A549 (cell line): Measurements from ENCODE around the gene OSTF1. TPM values are rescaled to one million over a fixed set of nuclear protein-coding genes. Genes with fewer than 3 reads are reported as not detected.

ENCODE experiments used
- ATAC-seq, 2 experiments: fragments of 200-7000 bp in 1 of 2; fragments of >200 bp in 1 of 2; cut with Nextera tagmentation in 1 of 2; cut with Tn5 transposase in 1 of 2; 3 replicates each; pipeline versions ENCODE4 v1.8.0 to v1.9.1; 2018 to 2020; ENCODE audit warnings: mild to moderate bottlenecking in 1 of 2, moderate library complexity in 1 of 2
- CTCF ChIA-PET: fragments of 300-600 bp; sonication (Branson Sonifier 250); formaldehyde crosslinking; extraction: SDS; loops from one replicate; lab custom pipeline; 2021; ENCODE audit warnings: antibody characterized with exemption, inconsistent platforms; lab: Yijun Ruan, JAX
- POLR2A ChIA-PET: fragments of 350-600 bp; formaldehyde crosslinking; extraction: SDS; loops from one replicate; lab custom pipeline; 2021; ENCODE audit warnings: antibody characterized with exemption, inconsistent platforms; lab: Yijun Ruan, JAX
- DNase-seq, 2 experiments: peaks; one replicate each; pipeline versions ENCODE4 v3.0.0 to v3.0.0-alpha.2; 2011 to 2016; ENCODE audit warnings: low read depth in 1 of 2, low spot score in 1 of 2
- FAIRE-seq: peaks from 2 replicates; lab custom pipeline; 2011; peaks lifted over from hg19 to GRCh38; lab: Jason Lieb, UNC
- H3K27ac ChIP-seq, 2 experiments: fragments of >200 bp; sonication (Bioruptor Twin); formaldehyde crosslinking; 3 replicates each; pipeline ENCODE4 v1.5.1; 2016 to 2017
- H3K4me1 ChIP-seq: fragments of >200 bp; sonication (Bioruptor Twin); formaldehyde crosslinking; 3 replicates; pipeline ENCODE4 v1.6.1; 2016
- H3K4me2 ChIP-seq: fragments of >200 bp; sonication (Bioruptor Twin); formaldehyde crosslinking; 3 replicates; pipeline ENCODE4 v1.6.1; 2016
- H3K4me3 ChIP-seq: fragments of >200 bp; sonication (Bioruptor Twin); formaldehyde crosslinking; 3 replicates; pipeline ENCODE4 v1.5.1; 2016
- H3K9me3 ChIP-seq: fragments of >200 bp; sonication (Bioruptor Twin); formaldehyde crosslinking; 3 replicates; pipeline ENCODE4 v1.6.1; 2016
- ATOH8 ChIP-seq: fragments of 250-450 bp; sonication (Bioruptor Pico); IDR thresholded peaks from 2 replicates; pipeline ENCODE4 v1.5.0; 2020; ENCODE audit warnings: low read depth, mild to moderate bottlenecking, moderate library complexity
- BCL3 ChIP-seq: fragments of >200 bp; sonication (Bioruptor Twin); formaldehyde crosslinking; IDR thresholded peaks from 3 replicates; pipeline ENCODE4 v1.6.1; 2016
- BHLHE40 ChIP-seq: IDR thresholded peaks from 2 replicates; pipeline ENCODE4 v1.6.1; 2012; ENCODE audit warnings: low read depth, low read length, inconsistent platforms
- CBX2 ChIP-seq: fragments of 200-600 bp; sonication (generic); IDR thresholded peaks from 2 replicates; pipeline ENCODE4 v1.6.1; 2016; ENCODE audit warnings: low read depth, mild to moderate bottlenecking, borderline replicate concordance
- CEBPB ChIP-seq, 2 experiments: fragments of >200 bp in 1 of 2; sonication (Bioruptor Twin) in 1 of 2; formaldehyde crosslinking in 1 of 2; IDR thresholded peaks; 2 replicates each; pipeline ENCODE4 v1.6.1; 2012 to 2016
- CTCF ChIP-seq: fragments of >200 bp; sonication (Bioruptor Twin); formaldehyde crosslinking; IDR thresholded peaks from 3 replicates; pipeline ENCODE4 v1.5.1; 2016
- EHF ChIP-seq: fragments of 250-450 bp; sonication (Bioruptor Pico); IDR thresholded peaks from 2 replicates; pipeline ENCODE4 v1.5.0; 2020; ENCODE audit warnings: mild to moderate bottlenecking
- ELK1 ChIP-seq: fragments of 150-350 bp; IDR thresholded peaks from 2 replicates; pipeline ENCODE4 v1.6.1; 2014; ENCODE audit warnings: low read depth, mild to moderate bottlenecking, low read length
- EP300 ChIP-seq, 2 experiments: fragments of >200 bp; sonication (Bioruptor Twin); formaldehyde crosslinking; IDR thresholded peaks; 2 replicates in 1 of 2; 3 replicates in 1 of 2; pipeline ENCODE4 v1.6.1; 2016 to 2017
- FOSL2 ChIP-seq, 2 experiments: fragments of 450-650 bp in 1 of 2; fragments of >200 bp in 1 of 2; sonication (Bioruptor Twin) in 1 of 2; formaldehyde crosslinking; IDR thresholded peaks; 2 replicates each; pipeline versions ENCODE4 v1.5.0 to v1.6.1; 2016 to 2020; ENCODE audit warnings: mild to moderate bottlenecking in 1 of 2, moderate library complexity in 1 of 2
- FOXS1 ChIP-seq: fragments of 250-450 bp; sonication (Bioruptor Pico); IDR thresholded peaks from 2 replicates; pipeline ENCODE4 v1.5.0; 2020; ENCODE audit warnings: mild to moderate bottlenecking, moderate library complexity
- HOXA7 ChIP-seq: fragments of 250-450 bp; sonication (Bioruptor Pico); IDR thresholded peaks from 2 replicates; pipeline ENCODE4 v1.5.0; 2020; ENCODE audit warnings: mild to moderate bottlenecking, moderate library complexity
- HOXB13 ChIP-seq: fragments of 250-450 bp; sonication (Bioruptor Pico); IDR thresholded peaks from 2 replicates; pipeline ENCODE4 v1.5.0; 2020; ENCODE audit warnings: low read depth, mild to moderate bottlenecking, moderate library complexity
- HOXB5 ChIP-seq: fragments of 250-450 bp; sonication (Bioruptor Pico); IDR thresholded peaks from 2 replicates; pipeline ENCODE4 v1.5.0; 2020; ENCODE audit warnings: mild to moderate bottlenecking, moderate library complexity
- JUNB ChIP-seq: fragments of >200 bp; sonication (Bioruptor Twin); formaldehyde crosslinking; IDR thresholded peaks from 2 replicates; pipeline ENCODE4 v1.6.1; 2016
- KDM5A ChIP-seq: fragments of 200-600 bp; sonication (generic); IDR thresholded peaks from 2 replicates; pipeline ENCODE4 v1.6.1; 2016; ENCODE audit warnings: antibody characterized with exemption, mild to moderate bottlenecking
- MAX ChIP-seq: IDR thresholded peaks from 2 replicates; pipeline ENCODE4 v1.6.1; 2012
- MAZ ChIP-seq: fragments of 150-350 bp; IDR thresholded peaks from 2 replicates; pipeline ENCODE4 v1.6.1; 2014; ENCODE audit warnings: antibody characterized with exemption, low read depth, low read length, borderline replicate concordance
- NFE2L2 ChIP-seq: fragments of 150-350 bp; conservative IDR thresholded peaks from 2 replicates; pipeline ENCODE4 v1.6.1; 2014; ENCODE audit warnings: low read length
- PHF8 ChIP-seq: fragments of 200-600 bp; sonication (generic); IDR thresholded peaks from 2 replicates; pipeline ENCODE4 v1.6.1; 2016; ENCODE audit warnings: low read depth, mild to moderate bottlenecking, antibody characterized with exemption, moderate library complexity, borderline replicate concordance
- POLR2AphosphoS2 ChIP-seq: conservative IDR thresholded peaks from 2 replicates; pipeline ENCODE4 v1.6.1; 2012; ENCODE audit warnings: low read length, improper control_type of control experiment, inconsistent platforms
- RAD21 ChIP-seq, 2 experiments: fragments of >200 bp in 1 of 2; sonication (Bioruptor Twin) in 1 of 2; formaldehyde crosslinking in 1 of 2; IDR thresholded peaks in 1 of 2; conservative IDR thresholded peaks in 1 of 2; 2 replicates in 1 of 2; 3 replicates in 1 of 2; pipeline ENCODE4 v1.6.1; 2012 to 2018; ENCODE audit warnings: inconsistent platforms in 1 of 2
- REST ChIP-seq: fragments of 200-600 bp; sonication (generic); IDR thresholded peaks from 2 replicates; pipeline ENCODE4 v1.6.1; 2016; ENCODE audit warnings: antibody characterized with exemption, mild to moderate bottlenecking, moderate library complexity
- SMC3 ChIP-seq: fragments of >200 bp; sonication (Bioruptor Twin); formaldehyde crosslinking; IDR thresholded peaks from 3 replicates; pipeline ENCODE4 v1.6.1; 2018; ENCODE audit warnings: inconsistent platforms
- ZC3H11A ChIP-seq: fragments of 450-650 bp; IDR thresholded peaks from 2 replicates; pipeline ENCODE4 v1.6.1; 2014; ENCODE audit warnings: antibody characterized with exemption, mild to moderate bottlenecking
- ZSCAN20 ChIP-seq: fragments of 250-450 bp; sonication (Bioruptor Pico); IDR thresholded peaks from 2 replicates; pipeline ENCODE4 v1.8.0; 2022; ENCODE audit warnings: mild to moderate bottlenecking, moderate library complexity
- WGBS: methylation state at CpG from one replicate; pipeline ENCODE4 v1.1.6; 2017; ENCODE audit errors: missing lambda C conversion rate; 5-methylcytosine and 5-hydroxymethylcytosine counted together
- polyA plus RNA-seq, 4 experiments: library from polyadenylated mRNA; depleted of rRNA in 3 of 4; stranded (reverse); fragments of >200 nt; fragmentation: RNase III in 1 of 4; extraction: RNeasy Plus Mini Kit Qiagen cat#74134 plus additional on column Dnase treatment in 1 of 4; gene quantifications; 2 replicates in 3 of 4; 3 replicates in 1 of 4; pipeline ENCODE4 v1.2.3, GENCODE V29; 2011 to 2017

The OSTF1 gene
- polyA plus RNA-seq, 2 of the 4 experiments (the other 2 are of a cell fraction), result 12.7 to 13.3 TPM

- Histone ChIP-seq H3K4me3 (no peak overlapping the region), H3K9me3 (no peaks in the 10 kb centered on the region), H3K4me2 (no peak overlapping the region), H3K27ac (no peak overlapping the region), H3K4me1 (peaks cover 4% of the 10 kb centered on the region; the same call in 1 of the 3 replicates)
- POLR2A ChIA-PET, result no interaction called here
- no peak for ATAC-seq
- FAIRE-seq, result no peak
- 21% methylated on average over 4 of the region's 4 CpGs for WGBS
- TF ChIP-seq BHLHE40 (no peak), EHF (CRISPR knock-in tag) (no peak), ELK1 (no peak), KDM5A (no peak), RAD21 (conservative IDR thresholded peaks at IDR 0.05 in 1 of 2, IDR thresholded peaks at IDR 0.05 in 1 of 2) (peak; percentile 45 to 60; a peak in 4 of 5 replicates), HOXB5 (no peak), MAZ (no peak), FOSL2 (IDR thresholded peaks at IDR 0.05) (no peak), FOSL2 (CRISPR knock-in tag; IDR thresholded peaks at IDR 0.05) (no peak), POLR2AphosphoS2 (no peak), HOXB13 (CRISPR knock-in tag) (no peak), SMC3 (no peak), FOXS1 (no peak), CTCF (peak; percentile 60), PHF8 (no peak), JUNB (no peak)
- DNase-seq, result peak; percentile 13 to 25
- CTCF ChIA-PET, result interaction anchor here (0.5 to 1.4 kb wide), 2 partner anchors 42 to 562 kb away, joined by 4 read pairs; no protein-coding TSS in a partner anchor
Observed at GRCh38 chr9:75186767-75187380, 98.6 kb downstream of the OSTF1 start.

- WGBS, result 34% methylated on average over 2 of the region's 2 CpGs
- ATAC-seq, result no peak
- CTCF ChIA-PET, result interaction anchor here (1.6 kb wide), 1 partner anchor 49 kb away, joined by 5 read pairs; no protein-coding TSS in a partner anchor
- POLR2A ChIA-PET, result no interaction called here
- Histone ChIP-seq H3K4me2 (no peak overlapping the region), H3K4me3 (no peak overlapping the region), H3K4me1 (no peaks in the 10 kb centered on the region), H3K27ac (no peak overlapping the region), H3K9me3 (no peaks in the 10 kb centered on the region)
- no peak for FAIRE-seq
- no peak for DNase-seq
- TF ChIP-seq KDM5A (no peak), CEBPB (IDR thresholded peaks at IDR 0.05) (no peak), ZSCAN20 (CRISPR knock-in tag) (no peak), NFE2L2 (no peak), HOXB13 (CRISPR knock-in tag) (no peak), BCL3 (no peak), ATOH8 (no peak), SMC3 (no peak), ELK1 (no peak), MAX (no peak), REST (no peak), ZC3H11A (no peak), CBX2 (no peak), EP300 (IDR thresholded peaks at IDR 0.05) (no peak), HOXA7 (CRISPR knock-in tag) (no peak)
Observed at GRCh38 chr9:75188756-75189155, 100.4 kb downstream of the OSTF1 start.
